A673 (cell line): ENCODE results near the gene GALNT9.
A peak's percentile ranks its signal among the peaks of the same experiment; 100 is the strongest.

Experiments
- EZH2 ChIP-seq: fragments of 200-600 bp; sonication (generic); IDR thresholded peaks from 2 replicates; pipeline ENCODE4 v1.6.1; 2017; ENCODE audit warnings: borderline replicate concordance, low read depth, mild to moderate bottlenecking, mixed read lengths, antibody characterized with exemption, low read length; ENCODE audit not compliant: poor library complexity, severe bottlenecking
- TF ChIP-seq, protein P1 (sequence below): fragments of 300-800, 200-600 bp; sonication (generic); conservative IDR thresholded peaks from 2 replicates; pipeline ENCODE4 v1.5.1; 2017; ENCODE audit warnings: low read depth, mild to moderate bottlenecking, antibody characterized with exemption, low read length, moderate library complexity, mixed read lengths

DNA sequence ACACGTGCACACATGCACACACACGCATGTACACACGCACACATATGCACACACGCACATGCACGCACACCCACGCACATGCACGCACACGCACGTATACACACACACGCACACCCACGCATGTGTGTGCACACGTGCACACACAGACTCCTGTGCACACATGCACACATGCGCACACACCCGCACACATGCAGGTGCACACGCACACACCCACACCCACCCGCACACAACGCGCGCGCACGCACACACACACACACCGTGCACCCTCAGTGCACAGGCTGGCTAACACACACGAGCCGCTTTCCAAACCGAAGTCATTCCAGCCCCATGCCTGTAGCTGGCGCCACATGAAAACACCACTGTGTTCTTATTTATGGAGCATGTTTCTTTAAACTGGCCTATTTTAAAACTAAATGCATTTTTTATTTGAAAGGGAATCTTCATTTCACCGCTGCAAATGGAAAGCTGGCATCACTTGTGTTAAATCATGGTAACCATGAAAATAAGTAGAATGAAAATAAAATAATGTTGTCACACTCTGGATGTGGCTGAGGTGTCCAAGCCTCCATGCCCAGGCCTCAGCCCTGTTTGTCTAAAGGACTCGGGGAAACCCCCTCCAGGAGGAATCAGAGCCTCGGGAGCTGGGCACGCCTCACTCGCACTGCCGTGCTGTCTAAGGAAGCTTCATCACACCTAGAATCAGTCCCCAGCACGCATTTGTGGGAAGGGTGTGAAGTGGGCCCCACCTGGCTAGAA is 45.1 kb downstream of the GALNT9 start:
- TF ChIP-seq, protein P1, sequence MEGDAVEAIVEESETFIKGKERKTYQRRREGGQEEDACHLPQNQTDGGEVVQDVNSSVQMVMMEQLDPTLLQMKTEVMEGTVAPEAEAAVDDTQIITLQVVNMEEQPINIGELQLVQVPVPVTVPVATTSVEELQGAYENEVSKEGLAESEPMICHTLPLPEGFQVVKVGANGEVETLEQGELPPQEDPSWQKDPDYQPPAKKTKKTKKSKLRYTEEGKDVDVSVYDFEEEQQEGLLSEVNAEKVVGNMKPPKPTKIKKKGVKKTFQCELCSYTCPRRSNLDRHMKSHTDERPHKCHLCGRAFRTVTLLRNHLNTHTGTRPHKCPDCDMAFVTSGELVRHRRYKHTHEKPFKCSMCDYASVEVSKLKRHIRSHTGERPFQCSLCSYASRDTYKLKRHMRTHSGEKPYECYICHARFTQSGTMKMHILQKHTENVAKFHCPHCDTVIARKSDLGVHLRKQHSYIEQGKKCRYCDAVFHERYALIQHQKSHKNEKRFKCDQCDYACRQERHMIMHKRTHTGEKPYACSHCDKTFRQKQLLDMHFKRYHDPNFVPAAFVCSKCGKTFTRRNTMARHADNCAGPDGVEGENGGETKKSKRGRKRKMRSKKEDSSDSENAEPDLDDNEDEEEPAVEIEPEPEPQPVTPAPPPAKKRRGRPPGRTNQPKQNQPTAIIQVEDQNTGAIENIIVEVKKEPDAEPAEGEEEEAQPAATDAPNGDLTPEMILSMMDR = peak; percentile 68
- no peak for TF ChIP-seq EZH2
